Memory B cell (primary cell): ENCODE results near the gene RELN.

Experiments
- ATAC-seq: fragments of 150-1000 bp; cut with Tn5 transposase; 2 replicates; pipeline ENCODE4 v1.10.0; 2021; ENCODE audit warnings: low read depth, mild to moderate bottlenecking, moderate library complexity
- DNase-seq, 2 donors: peaks; one replicate each; pipeline ENCODE4 v3.0.0; 2022; ENCODE audit warnings: low spot score in 2 of 2
- H3K27ac Mint-ChIP-seq: one replicate; pipeline ENCODE4 v1.8.0; 2022; ENCODE audit warnings: mild to moderate bottlenecking, moderate library complexity, mixed read lengths
- H3K27me3 Mint-ChIP-seq: one replicate; pipeline ENCODE4 v1.8.0; 2022; ENCODE audit warnings: mixed read lengths
- H3K36me3 Mint-ChIP-seq: one replicate; pipeline ENCODE4 v1.8.0; 2022; ENCODE audit warnings: mild to moderate bottlenecking, mixed read lengths
- H3K4me1 Mint-ChIP-seq: one replicate; pipeline ENCODE4 v1.8.0; 2022; ENCODE audit warnings: mixed read lengths
- H3K4me3 Mint-ChIP-seq: one replicate; pipeline ENCODE4 v1.8.0; 2022; ENCODE audit warnings: mild to moderate bottlenecking, moderate library complexity, mixed read lengths
- H3K9me3 Mint-ChIP-seq: one replicate; pipeline ENCODE4 v1.8.0; 2022; ENCODE audit warnings: mixed read lengths

RELN gene

DNA sequence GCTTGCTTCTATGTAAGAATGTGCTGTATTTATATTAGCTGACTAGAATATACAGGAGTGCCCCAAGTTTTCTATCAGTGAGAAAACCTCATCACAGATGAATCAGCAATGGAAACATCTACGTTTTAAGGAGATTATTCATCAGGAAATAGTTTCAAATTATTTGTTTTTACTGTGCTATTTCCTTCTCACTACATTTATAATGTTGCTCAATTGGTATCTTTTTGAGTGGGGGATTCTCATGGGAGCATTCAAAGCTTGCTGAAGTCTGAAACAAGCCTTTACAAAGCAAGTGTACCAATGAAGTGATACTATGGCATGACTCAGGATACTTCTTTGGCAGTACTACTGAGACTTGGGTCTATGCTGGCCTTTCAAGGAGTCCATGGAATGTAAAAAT is 352.4 kb downstream of the RELN start:
- Mint-ChIP-seq H3K9me3 (no peaks in the 10 kb centered on the region), H3K4me1 (no peaks in the 10 kb centered on the region), H3K4me3 (no peak overlapping the region), H3K27me3 (peaks cover 3% of the 10 kb centered on the region), H3K36me3 (no peaks in the 10 kb centered on the region), H3K27ac (no peak overlapping the region)
- ATAC-seq (no peak), DNase-seq (no peak)

DNA sequence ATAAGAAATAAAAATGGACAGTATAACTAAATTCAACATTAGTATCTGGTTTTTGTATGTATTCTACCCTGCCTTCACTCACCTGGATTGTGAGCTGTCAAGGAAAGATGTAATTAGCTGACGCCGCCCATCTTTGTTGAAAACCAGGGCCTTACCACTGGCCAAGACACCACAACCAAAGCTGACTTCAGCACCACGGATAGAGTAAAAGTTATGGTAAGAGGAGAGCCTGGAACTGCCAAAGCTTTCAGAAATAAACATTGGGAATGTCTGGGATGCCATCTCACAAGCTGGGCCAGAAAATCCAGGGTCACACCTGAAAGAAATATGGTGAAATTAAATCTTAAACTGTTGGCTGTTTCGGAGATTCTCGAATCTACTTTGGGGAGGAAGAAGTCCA is 353.3 kb downstream of the RELN start:
- no peak for ATAC-seq
- Mint-ChIP-seq H3K36me3 (no peaks in the 10 kb centered on the region), H3K9me3 (no peaks in the 10 kb centered on the region)

DNA sequence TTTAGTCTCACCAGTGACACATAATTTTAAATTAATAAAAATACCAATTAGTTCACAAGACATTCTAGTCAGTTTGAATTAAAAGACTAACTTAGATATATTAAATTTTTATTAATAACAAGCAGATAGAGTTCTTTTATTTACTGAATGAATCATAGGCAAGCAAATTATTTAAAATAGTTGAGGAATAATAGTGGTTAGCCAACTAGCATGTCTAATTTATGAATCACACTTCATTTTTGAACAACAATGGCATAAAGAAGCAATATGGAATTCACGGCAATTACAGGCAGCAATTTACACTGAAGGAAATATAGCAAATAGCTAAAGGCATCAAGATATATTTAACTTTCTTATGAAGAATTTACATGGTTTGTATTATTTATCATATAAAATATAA is 356.5 kb downstream of the RELN start:
- H3K4me1 Mint-ChIP-seq = no peaks in the 10 kb centered on the region
- no peak overlapping the region for H3K27ac Mint-ChIP-seq
- no peak for DNase-seq
- H3K27me3 Mint-ChIP-seq = peaks cover 1% of the 10 kb centered on the region
- H3K4me3 Mint-ChIP-seq = no peak overlapping the region
- H3K9me3 Mint-ChIP-seq = no peaks in the 10 kb centered on the region
- H3K36me3 Mint-ChIP-seq = no peaks in the 10 kb centered on the region
- ATAC-seq = no peak

More for the DNA sequence above, 353.3 kb downstream of the RELN start:
- DNase-seq = no peak
- no peak overlapping the region for H3K4me3 Mint-ChIP-seq
- no peak overlapping the region for H3K27ac Mint-ChIP-seq
- H3K27me3 Mint-ChIP-seq = peaks cover 3% of the 10 kb centered on the region
- H3K4me1 Mint-ChIP-seq = no peaks in the 10 kb centered on the region

DNA sequence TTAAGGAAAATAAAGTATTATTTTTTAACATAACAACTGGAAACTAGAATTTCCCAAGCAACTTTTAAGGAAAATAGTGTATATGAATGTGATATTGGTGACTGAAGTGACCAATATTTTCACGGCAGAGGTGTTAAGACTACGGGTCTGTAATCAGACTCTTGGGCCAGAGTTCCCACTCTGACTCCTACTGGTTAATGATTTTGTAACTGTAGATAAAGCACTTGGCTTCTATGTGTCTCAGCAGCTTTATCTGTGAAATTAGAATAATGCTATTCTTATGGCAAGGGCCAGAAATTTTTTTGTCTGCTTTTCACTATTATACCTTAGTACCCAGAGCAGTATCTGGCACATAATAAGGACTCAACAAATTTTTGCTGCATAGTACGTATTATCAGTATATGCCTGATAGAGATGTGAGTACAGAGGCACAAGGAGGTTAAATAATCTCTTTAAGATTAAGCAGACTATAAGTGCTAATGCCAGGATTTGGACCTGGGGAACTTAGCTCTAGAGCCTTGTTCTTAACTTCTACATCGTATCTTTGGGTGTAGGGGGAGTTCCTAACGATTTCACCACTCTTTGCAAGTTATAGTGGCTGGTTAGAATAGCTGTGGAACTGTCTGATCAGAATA is 357.3 kb downstream of the RELN start:
- Mint-ChIP-seq H3K4me3 (no peak overlapping the region), H3K9me3 (no peaks in the 10 kb centered on the region), H3K27ac (no peak overlapping the region), H3K27me3 (peaks cover 4% of the 10 kb centered on the region), H3K4me1 (no peaks in the 10 kb centered on the region), H3K36me3 (no peaks in the 10 kb centered on the region)
- DNase-seq (no peak), ATAC-seq (no peak)

DNA sequence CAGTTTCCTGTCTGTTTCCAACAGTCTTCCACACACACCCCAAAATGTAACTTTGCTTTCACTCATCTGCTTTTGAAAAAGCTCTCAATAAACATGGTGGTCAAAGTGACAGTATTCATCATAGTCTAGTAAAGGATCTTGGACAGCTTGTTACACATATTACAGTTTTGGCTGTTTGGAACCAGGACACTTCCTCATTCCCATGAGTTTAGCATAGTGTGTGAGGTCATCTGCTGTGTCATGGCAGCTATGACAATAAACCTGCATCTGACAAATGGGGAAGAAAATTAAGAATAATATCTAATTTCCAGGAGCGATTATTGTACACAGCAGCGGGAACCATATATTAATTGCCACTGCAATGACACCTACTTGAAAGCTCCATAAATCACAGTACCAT is 359.1 kb downstream of the RELN start:
- DNase-seq (no peak), ATAC-seq (no peak)
- H3K27me3 Mint-ChIP-seq = peaks cover 4% of the 10 kb centered on the region
- no peaks in the 10 kb centered on the region for H3K4me1 Mint-ChIP-seq
- no peak overlapping the region for H3K27ac Mint-ChIP-seq
- H3K4me3 Mint-ChIP-seq = no peak overlapping the region
- no peaks in the 10 kb centered on the region for H3K9me3 Mint-ChIP-seq
- H3K36me3 Mint-ChIP-seq = no peaks in the 10 kb centered on the region

DNA sequence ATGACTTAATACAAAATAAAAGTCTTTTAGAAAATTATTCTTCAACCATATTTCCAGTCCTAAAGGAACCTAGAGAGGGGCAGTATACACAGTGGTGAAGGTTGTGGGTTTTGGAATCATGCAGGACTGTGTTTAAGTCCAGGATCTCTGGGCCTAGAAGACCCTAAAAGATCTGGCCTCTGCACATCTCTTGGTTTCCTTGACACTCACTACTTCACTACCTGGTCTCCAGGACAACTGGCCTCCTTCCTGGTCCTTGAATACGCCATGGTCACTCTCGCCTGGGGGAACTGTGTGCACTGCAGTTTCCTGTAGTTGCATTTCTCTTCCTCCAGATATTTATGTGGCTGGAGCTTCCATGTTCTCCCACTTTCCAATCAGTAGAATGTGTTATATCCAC is 360.7 kb downstream of the RELN start:
- ATAC-seq = no peak
- H3K4me3 Mint-ChIP-seq = no peak overlapping the region
- no peaks in the 10 kb centered on the region for H3K9me3 Mint-ChIP-seq
- H3K4me1 Mint-ChIP-seq = no peaks in the 10 kb centered on the region
- H3K27me3 Mint-ChIP-seq = peaks cover 7% of the 10 kb centered on the region
- no peak for DNase-seq
- no peaks in the 10 kb centered on the region for H3K36me3 Mint-ChIP-seq
- no peak overlapping the region for H3K27ac Mint-ChIP-seq

DNA sequence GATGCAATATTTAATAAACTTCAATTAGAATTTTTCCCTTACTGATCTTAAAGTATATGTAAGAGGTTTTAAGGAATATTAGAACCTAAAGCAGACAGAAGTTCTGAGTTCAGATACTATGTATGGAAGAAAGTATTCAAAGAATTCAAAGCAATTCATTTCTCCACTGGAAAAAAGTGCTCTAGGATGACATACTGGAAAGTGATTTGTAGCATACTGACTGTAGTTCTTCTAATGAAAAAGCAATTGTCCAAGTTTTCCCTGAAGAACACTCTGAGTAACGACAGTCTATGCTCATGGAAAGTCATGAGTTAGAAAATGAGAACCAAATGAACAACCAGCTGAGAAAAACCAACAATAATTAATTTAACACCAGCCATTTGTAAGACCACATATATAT is 362.7 kb downstream of the RELN start:
- Mint-ChIP-seq H3K4me3 (no peak overlapping the region), H3K27me3 (peaks cover 7% of the 10 kb centered on the region), H3K27ac (no peak overlapping the region), H3K36me3 (no peaks in the 10 kb centered on the region), H3K9me3 (no peaks in the 10 kb centered on the region), H3K4me1 (no peaks in the 10 kb centered on the region)
- ATAC-seq (no peak), DNase-seq (no peak)

DNA sequence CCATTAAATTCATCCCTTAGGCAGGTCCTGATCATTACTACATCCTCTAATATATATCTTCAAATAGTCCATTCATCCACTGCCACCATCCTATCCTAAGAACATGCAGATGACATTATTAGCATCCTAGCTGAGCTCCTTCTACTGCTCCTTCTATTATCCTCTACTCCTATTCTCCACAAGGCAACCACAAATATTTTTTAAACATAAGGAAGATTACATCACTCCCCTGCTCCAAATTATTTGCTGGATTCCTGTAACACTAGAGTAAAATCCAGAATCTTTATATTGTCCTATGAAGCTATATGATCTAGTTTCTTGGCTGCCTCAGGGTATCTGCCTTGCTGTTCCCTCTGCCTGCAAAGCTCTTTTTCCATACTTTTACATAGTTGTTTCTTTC is 367.2 kb downstream of the RELN start:
- Mint-ChIP-seq H3K27me3 (peaks cover 11% of the 10 kb centered on the region), H3K36me3 (no peaks in the 10 kb centered on the region), H3K9me3 (peaks cover 2% of the 10 kb centered on the region), H3K4me1 (no peaks in the 10 kb centered on the region), H3K27ac (no peak overlapping the region), H3K4me3 (no peak overlapping the region)
- no peak for DNase-seq
- ATAC-seq = no peak

DNA sequence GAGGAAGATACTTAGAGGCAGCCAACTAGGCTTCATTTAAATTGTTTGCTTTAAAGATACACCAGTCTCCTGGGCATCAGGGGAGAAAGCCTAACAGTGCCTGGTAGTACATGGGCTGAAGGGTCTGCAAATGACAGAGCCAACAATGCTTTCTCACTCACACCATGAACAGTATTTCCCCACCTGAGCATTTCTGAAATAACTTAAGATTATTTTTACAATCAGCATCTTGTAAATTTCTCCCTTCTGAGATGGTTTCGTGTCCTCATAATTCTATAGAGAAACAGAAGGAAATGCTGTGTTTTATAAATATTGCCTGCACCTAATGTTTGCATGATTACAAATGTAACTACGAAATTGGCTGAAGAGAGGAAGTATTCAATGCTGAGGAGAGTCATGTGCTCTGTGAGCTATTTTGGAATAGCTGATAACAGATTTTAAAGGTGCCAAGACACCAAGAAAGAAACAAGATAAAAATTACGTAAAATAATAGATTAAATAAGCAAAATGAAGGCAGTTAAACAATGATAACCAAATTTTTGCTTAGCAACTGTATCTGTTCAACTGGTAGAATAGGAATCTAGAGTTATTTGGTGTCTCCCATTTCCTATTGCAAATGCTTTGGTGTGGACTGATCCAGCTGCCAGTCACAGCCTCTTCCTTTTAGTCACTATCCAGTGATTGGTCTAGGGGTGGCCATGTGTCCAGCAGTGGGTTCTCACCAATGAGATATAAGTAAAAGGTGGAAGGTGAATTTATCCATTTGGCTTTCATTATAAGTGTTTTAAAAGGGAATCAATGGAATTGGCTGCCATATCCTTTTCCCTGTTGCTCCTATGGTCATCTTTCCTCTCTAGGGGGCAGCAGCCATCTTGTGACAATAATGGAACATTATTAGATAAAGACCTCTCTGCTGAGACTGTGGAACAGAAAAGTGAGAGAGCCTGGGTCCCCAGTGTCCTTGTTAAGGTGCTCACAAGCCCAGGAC is 375.5 kb downstream of the RELN start:
- Mint-ChIP-seq H3K4me3 (no peak overlapping the region), H3K27ac (no peak overlapping the region), H3K36me3 (no peaks in the 10 kb centered on the region), H3K9me3 (no peaks in the 10 kb centered on the region), H3K4me1 (no peaks in the 10 kb centered on the region), H3K27me3 (no peaks in the 10 kb centered on the region)
- ATAC-seq (no peak), DNase-seq (no peak)

DNA sequence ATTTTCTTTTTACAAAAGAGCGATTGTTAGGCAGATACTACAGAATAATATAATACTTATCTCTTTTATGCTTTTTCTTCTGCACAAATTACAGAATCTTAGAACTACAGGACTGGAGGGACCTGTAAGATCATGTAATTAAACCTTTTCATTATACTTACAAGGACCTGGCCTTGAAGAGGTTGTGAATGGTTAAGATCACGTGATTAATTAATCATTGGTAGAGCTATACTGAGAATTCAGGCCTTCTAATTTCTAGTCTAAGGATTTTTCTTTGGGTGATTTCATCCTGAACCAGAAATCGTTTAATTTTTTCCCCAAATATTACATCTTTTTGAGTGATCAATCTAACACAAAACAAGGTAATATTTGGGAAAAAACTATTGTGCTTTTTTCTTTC is 379.7 kb downstream of the RELN start:
- H3K9me3 Mint-ChIP-seq = no peaks in the 10 kb centered on the region

DNA sequence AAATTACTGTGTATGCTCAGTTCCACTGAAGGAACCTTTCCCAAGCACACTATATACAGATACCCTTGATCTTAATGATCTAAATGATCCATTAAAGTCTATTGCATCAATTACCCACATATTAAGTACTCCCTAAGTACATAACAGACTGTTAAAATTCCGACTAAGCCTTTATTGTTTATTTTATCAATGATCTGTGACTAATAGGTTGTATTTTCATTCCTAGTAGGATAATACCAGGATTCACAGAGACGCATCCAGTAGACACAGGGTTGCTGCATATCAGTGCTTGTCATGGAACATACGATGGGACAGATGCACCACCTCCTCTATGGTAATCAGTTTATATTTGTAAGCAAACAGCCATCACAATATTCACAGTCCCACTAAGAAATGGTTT is 383.8 kb downstream of the RELN start:
- ATAC-seq = no peak
- no peak overlapping the region for H3K4me3 Mint-ChIP-seq
- H3K27ac Mint-ChIP-seq = no peak overlapping the region
- no peaks in the 10 kb centered on the region for H3K9me3 Mint-ChIP-seq
- DNase-seq = no peak
- no peaks in the 10 kb centered on the region for H3K36me3 Mint-ChIP-seq
- H3K4me1 Mint-ChIP-seq = no peaks in the 10 kb centered on the region
- peaks cover 1% of the 10 kb centered on the region for H3K27me3 Mint-ChIP-seq

More for the DNA sequence above, 379.7 kb downstream of the RELN start:
- DNase-seq (no peak), ATAC-seq (no peak)
- H3K4me3 Mint-ChIP-seq = no peak overlapping the region
- no peaks in the 10 kb centered on the region for H3K36me3 Mint-ChIP-seq
- H3K27me3 Mint-ChIP-seq = no peaks in the 10 kb centered on the region
- no peaks in the 10 kb centered on the region for H3K4me1 Mint-ChIP-seq
- H3K27ac Mint-ChIP-seq = no peak overlapping the region

DNA sequence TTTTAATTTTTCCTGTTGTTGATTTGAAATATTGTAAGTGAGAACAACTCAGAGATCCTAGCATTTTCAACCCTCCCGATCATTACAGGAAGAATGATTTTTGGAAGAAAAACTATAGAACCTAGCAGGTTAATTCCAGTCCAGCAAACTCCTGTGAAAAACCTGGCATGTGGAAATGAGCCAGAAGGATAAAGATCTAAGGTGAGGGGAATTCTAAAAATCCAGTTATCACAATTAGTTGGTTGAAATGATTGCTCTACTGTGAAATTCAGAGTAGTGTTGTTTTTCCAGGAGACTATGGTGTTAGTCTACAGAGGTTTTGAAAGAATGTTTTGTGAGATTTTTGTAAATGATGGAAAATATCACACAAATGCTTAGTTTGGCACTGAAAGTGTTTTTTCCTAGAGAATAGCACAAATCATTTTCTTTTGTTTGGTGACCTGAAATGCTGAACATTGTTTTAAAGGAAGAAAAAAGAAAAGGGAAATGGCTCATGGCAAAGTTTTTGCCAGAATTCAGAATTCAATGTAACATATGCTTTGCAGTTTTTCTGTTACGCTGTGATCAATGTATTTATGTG is 391.0 kb downstream of the RELN start:
- Mint-ChIP-seq H3K4me1 (no peaks in the 10 kb centered on the region), H3K27me3 (peaks cover 1% of the 10 kb centered on the region), H3K36me3 (no peaks in the 10 kb centered on the region), H3K9me3 (no peaks in the 10 kb centered on the region), H3K27ac (no peak overlapping the region), H3K4me3 (no peak overlapping the region)
- ATAC-seq = no peak
- DNase-seq = no peak

DNA sequence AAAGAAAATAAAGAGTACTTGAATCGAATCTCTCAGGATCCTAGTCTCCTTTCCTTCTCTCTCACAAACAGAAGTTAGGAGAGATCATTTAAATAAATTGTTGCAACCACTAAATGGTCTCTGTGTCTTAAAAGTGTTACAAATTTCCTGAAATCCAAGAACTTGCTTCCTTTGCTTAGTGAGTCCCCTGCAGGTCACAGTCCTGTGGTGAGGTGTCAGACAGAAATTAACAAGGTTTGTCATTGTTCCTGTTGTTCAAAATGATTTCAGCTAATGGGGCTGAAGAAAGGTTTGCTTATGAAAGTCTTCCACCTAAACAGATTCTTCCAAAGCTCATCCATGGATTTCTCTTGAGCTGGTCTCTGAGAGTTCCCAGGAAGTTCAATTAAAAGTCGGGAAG is 391.9 kb downstream of the RELN start:
- H3K9me3 Mint-ChIP-seq = no peaks in the 10 kb centered on the region
- ATAC-seq (no peak), DNase-seq (no peak)
- no peak overlapping the region for H3K27ac Mint-ChIP-seq
- H3K4me3 Mint-ChIP-seq = no peak overlapping the region
- H3K27me3 Mint-ChIP-seq = no peaks in the 10 kb centered on the region
- H3K4me1 Mint-ChIP-seq = no peaks in the 10 kb centered on the region
- no peaks in the 10 kb centered on the region for H3K36me3 Mint-ChIP-seq

DNA sequence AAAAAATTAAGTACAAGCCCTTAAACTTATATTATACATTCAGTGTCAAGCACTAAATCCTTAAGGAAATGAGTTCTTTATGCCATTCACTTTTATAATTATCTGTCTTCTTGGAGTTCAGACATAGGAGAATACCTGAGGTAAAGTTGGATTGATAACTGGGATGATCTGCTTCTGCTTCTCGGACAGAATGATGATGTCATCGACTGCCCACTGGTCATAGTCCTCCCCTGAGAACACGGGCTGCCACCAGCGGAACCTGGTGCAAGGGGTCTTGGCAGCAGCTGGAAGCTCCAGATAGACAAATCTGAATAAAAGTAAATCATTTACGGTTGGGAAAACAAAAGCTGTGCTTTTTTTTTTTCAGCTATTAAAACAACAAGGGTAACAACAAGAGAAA is 395.3 kb downstream of the RELN start:
- peaks cover 3% of the 10 kb centered on the region for H3K36me3 Mint-ChIP-seq
- H3K9me3 Mint-ChIP-seq = peaks cover 3% of the 10 kb centered on the region
- DNase-seq (no peak), ATAC-seq (no peak)
- H3K27ac Mint-ChIP-seq = no peak overlapping the region
- no peaks in the 10 kb centered on the region for H3K4me1 Mint-ChIP-seq
- H3K27me3 Mint-ChIP-seq = peaks cover 4% of the 10 kb centered on the region
- H3K4me3 Mint-ChIP-seq = no peak overlapping the region
